CD4-positive, alpha-beta T cell treated with Interleukin-17A for 4 hours (primary cell): ENCODE measurements around the gene DCDC1.
A peak's percentile ranks its signal among the peaks of the same experiment; 100 is the strongest.

Source experiments
- DNase-seq: peaks from one replicate; pipeline ENCODE4 v3.0.0-alpha.2; 2020; ENCODE audit warnings: mixed read lengths

Gene DCDC1

GRCh38 chr11:31231601-31232000 lies 137.9 kb downstream of the DCDC1 start:
- no peak for DNase-seq

- no peak for DNase-seq
Measured at GRCh38 chr11:31218847-31219246, 150.7 kb downstream of the DCDC1 start.

GRCh38 chr11:31214372-31214771 lies 155.2 kb downstream of the DCDC1 start:
- DNase-seq, result no peak

GRCh38 chr11:31199378-31199777 lies 170.2 kb downstream of the DCDC1 start:
- no peak for DNase-seq

- DNase-seq, result no peak
Measured at GRCh38 chr11:31173926-31174680, 195.4 kb downstream of the DCDC1 start.

- no peak for DNase-seq
Measured at GRCh38 chr11:31160504-31161422, 208.8 kb downstream of the DCDC1 start.

- DNase-seq, result no peak
Measured at GRCh38 chr11:31150841-31151240, 218.7 kb downstream of the DCDC1 start.

- no peak for DNase-seq
Measured at GRCh38 chr11:31150011-31150410, 219.5 kb downstream of the DCDC1 start.

GRCh38 chr11:31141789-31142188 lies 227.8 kb downstream of the DCDC1 start:
- no peak for DNase-seq

GRCh38 chr11:31139479-31139878 lies 230.1 kb downstream of the DCDC1 start:
- DNase-seq, result no peak

GRCh38 chr11:31132531-31133421 lies 236.8 kb downstream of the DCDC1 start:
- DNase-seq, result no peak

- no peak for DNase-seq
Measured at GRCh38 chr11:31131760-31132159, 237.8 kb downstream of the DCDC1 start.

- no peak for DNase-seq
Measured at GRCh38 chr11:31127290-31127689, 242.2 kb downstream of the DCDC1 start.

GRCh38 chr11:31120428-31120827 lies 249.1 kb downstream of the DCDC1 start:
- DNase-seq, result no peak

GRCh38 chr11:31118566-31118965 lies 251.0 kb downstream of the DCDC1 start:
- DNase-seq, result no peak

- no peak for DNase-seq
Measured at GRCh38 chr11:31117038-31117437, 252.5 kb downstream of the DCDC1 start.

GRCh38 chr11:31114442-31114841 lies 255.1 kb downstream of the DCDC1 start:
- no peak for DNase-seq

- DNase-seq, result no peak
Measured at GRCh38 chr11:31110830-31111229, 258.7 kb downstream of the DCDC1 start.

GRCh38 chr11:31109446-31109845 lies 260.1 kb downstream of the DCDC1 start:
- DNase-seq, result no peak

GRCh38 chr11:31107649-31108048 lies 261.9 kb downstream of the DCDC1 start:
- no peak for DNase-seq

GRCh38 chr11:31106968-31107576 lies 262.5 kb downstream of the DCDC1 start:
- DNase-seq, result peak; percentile 51

- no peak for DNase-seq
Measured at GRCh38 chr11:31106326-31106725, 263.2 kb downstream of the DCDC1 start.

GRCh38 chr11:31102875-31103274 lies 266.7 kb downstream of the DCDC1 start:
- no peak for DNase-seq
